Measurements from ENCODE around the gene FNIP2.
"Not testable (repeated sequence)": the region's sequence is repeated elsewhere in the genome, so short reads cannot be mapped to it uniquely, and the experiment has no call there.

The FNIP2 gene

GRCh38 chr4:158875455-158875854 lies 106.6 kb downstream of the FNIP2 start:
- no peak for DNase-seq

- DNase-seq: no peak
Observed at GRCh38 chr4:158877069-158877468, 108.2 kb downstream of the FNIP2 start.

- not testable (repeated sequence) for DNase-seq
Observed at GRCh38 chr4:158882142-158882541, 113.3 kb downstream of the FNIP2 start.

DNA sequence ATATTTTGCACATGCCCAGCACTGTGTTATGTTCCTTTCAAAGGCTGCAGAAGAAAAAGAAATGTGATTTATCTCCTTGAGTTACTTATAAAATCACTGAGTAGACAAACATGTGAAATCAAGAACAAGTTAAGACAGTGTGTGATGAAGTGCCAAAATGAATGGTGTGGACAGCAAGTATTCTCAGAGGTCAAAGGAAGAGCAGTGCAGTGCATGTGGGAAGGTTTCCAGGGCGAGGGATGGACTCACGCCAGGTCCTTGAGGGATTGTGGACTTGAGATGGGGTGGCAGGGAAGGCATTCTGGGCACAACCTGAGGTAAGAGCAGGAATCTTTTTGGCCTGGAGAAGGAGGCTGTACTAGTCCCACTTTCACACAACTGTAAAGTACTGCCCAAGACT lies 115.5 kb downstream of the FNIP2 start:
- no peak for DNase-seq

DNA sequence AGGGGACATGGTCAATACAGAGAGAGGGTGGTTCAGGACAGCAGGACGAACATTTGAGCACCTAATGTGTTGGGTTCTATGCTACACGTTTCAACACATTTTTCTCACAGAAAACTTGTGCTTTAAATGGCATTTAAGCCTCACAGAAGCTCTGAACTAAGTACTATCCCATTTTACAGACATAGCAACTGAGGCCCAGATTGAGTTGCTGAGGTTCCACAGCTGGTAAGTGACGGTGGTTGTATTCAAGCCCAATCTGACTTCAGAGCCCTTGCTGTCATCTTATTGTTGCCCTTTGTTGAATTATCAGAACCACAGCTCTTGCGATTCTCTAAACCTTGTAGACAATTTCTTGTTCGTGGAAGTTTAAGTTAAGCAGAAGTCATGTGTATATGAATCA lies 116.7 kb downstream of the FNIP2 start:
- DNase-seq: no peak

DNA sequence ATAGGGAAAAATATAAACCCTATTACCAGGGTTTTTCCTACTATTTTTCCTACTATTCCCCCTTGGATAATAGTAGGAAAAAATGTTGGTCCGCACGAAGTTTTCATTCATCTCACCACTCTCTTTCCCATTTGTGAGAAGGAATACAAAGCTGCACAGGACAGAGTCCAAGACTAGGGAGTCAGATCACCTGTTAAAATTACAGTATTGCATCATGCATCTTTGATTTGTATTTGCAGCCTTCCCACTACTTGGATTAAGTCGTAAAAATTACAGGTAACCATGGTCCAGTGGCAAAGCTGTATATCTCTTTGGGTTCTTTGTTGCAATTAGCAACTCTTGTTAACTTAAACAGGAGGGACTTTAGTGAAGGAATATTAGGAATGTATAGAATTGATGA lies 121.5 kb downstream of the FNIP2 start:
- no peak for DNase-seq

- no peak for DNase-seq
Observed at GRCh38 chr4:158891256-158891655, 122.4 kb downstream of the FNIP2 start.

DNA sequence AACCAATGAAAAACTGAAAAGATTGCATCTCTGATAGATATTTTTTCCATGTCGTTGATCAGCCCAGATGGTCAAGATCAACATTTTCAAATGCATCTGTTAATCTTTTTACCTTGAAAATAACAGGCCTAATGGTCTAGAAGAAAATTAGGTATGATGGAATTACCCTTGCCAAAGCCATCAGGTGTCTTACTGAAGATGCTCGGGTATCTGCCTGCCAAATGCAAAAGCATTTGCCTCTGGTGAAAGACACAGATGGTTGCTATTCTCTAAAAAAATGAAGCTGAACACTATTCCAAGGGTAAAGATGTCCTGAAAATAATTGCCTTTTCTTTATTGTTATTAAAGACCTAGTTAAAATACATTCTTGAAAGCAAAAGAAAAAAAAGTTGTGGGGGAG lies 126.0 kb downstream of the FNIP2 start:
- DNase-seq: no peak

DNA sequence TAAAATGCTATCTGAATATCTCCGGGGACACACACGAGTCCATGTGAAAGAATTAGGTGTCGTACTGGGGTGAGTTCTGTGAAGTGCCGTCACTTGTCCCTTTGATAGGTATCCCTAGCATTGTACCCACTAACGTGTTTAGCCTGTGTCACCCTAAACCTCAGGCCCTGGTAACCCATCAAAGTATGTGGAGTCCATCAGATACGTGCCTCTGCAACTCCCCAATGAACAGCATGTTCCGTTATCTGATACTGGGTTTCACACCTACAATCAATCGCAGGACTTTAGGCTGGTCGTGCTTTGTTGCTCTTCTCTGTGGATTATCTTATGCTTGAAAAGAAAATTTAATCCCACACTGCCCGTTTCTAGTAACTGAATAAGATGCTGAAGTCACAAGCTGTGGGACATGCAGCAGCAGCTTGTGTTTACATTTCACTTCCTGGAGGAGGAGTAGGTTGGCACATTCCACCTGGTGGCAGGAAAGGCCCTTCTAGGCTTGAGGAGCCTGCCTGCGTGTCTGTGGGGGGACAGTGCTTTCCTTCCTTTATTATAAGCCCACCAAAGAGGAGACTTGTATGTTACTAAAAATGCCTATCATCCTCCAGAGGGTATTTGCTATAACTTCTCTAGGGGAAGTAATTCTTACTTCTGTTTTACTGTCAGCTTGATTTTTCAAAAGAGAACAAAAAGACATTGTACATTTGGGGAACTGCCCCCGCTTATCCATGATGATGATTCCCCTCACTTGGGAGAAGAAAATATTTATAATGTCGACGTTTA lies 127.2 kb downstream of the FNIP2 start:
- DNase-seq: no peak

DNA sequence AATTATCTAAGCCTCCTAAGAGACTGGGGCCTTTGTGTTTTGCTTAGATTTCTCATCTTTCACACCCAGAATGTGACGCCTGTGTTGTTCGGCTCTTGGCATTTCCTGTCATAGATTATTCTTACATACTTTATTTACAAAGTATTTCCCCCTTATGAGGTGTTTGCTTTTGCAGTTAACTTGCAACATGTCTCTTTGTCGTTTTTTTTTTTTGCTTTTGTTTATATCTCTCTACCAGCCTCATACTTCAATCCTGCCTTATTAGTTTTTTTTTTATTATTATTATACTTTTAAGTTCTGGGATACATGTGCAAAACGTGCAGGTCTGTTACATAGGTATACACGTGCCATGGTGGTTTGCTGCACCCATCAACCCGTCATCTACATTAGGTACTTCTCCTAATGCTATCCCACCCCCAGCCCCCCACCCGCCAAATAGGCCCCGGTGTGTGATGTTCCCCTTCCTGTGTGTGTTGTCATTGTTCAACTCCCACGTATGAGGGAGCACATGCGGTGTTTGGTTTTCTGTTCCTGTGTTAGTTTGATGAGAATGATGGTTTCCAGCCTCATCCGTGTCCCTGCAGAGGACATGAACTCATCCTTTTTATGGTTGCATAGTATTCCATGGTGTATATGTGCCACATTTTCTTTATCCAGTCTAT lies 127.9 kb downstream of the FNIP2 start:
- DNase-seq: not testable (repeated sequence)

GRCh38 chr4:158900408-158900807 lies 131.6 kb downstream of the FNIP2 start:
- DNase-seq: not testable (repeated sequence)

DNA sequence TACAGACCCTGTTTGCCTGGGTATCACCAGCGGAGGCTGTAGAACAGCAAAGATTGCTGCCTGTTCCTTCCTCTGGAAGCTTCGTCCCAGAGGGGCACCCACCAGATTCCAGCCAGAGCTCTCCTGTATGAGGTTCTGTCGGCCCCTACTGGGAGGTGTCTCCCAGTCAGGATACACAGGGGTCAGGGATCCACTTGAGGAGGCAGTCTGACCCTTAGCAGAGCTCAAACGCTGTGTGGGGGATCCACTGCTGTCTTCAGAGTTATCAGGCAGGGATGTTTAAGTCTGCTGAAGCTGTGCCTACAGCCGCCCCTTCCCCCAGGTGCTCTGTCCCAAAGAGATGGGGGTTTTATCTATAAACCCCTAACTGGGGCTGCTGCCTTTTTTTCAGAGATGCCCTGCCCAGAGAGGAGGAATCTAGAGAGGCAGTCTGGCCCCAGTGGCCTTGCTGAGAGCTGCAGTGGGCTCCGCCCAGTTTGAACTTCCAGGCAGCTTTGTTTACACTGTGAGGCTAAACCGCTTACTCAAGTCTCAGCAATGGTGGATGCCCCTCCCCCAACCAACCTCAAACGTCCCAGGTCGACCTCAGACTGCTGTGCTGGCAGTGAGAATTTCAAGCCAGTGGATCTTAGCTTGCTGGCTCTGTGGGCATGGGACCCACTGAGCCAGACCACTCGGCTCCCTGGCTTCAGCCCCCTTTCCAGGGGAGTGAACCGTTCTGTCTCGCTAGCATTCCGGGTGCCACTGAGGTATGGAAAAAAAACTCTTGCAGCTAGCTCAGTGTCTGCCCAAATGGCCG lies 133.7 kb downstream of the FNIP2 start:
- DNase-seq: not testable (repeated sequence)

GRCh38 chr4:158903079-158903456 lies 134.2 kb downstream of the FNIP2 start:
- DNase-seq: no peak

- no peak for DNase-seq
Observed at GRCh38 chr4:158903472-158904043, 134.7 kb downstream of the FNIP2 start.

- no peak for DNase-seq
Observed at GRCh38 chr4:158904815-158905214, 136.0 kb downstream of the FNIP2 start.

DNA sequence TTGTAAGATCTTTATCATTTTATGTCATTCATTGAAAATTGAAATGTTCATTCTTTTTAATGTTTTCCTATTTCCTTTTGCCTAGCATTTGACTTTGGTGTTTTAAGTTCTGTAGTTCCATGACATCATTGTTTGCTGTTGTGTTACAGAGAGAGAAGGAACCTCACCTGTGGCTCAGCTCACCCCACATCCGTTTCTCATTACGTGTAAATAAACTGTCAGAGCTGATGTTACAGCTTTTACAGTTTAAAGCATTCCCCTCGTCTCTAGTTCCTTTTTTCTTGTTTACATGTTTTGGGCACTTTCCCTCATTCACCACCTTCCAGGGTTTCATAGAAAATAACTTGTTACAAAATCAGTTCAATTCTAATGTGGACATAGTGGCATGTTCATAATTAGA lies 137.2 kb downstream of the FNIP2 start:
- no peak for DNase-seq

DNA sequence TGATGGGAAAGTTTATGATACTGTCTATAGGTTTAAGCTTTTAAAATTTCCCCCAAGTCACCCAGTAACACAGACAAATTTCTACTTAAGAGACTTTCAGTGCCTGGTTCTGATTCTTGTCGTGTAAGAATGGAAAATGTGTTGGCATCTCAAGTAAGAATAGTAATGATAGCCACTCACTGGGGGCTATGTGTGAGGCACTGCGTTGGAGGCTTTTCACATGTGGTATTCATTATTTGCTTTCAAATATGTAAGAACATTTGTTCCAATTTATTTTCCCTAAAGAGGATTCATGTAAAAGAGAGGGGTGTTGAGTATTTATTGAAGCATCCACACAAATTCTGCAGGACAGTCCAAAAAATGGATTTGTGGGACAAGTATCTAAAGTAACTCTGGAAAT lies 143.6 kb downstream of the FNIP2 start:
- DNase-seq: no peak

DNA sequence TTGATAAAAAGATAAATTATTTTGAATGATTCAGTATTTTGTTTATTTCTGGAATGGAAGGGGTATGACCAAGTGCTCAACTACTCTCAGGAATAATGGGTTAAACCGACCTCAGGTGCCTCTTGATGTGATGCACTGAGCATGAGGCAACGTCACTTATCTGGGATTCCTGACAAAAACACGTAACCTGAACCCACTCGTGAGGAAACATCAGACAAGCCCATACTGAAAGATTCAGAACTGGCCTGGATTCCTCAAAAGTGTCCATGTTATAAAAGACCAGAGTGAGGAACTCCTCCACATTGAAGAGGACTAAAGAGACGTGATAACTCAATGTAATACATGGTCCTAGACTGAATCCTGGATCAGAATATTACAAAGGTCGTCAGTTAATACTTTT lies 144.0 kb downstream of the FNIP2 start:
- DNase-seq: no peak

DNA sequence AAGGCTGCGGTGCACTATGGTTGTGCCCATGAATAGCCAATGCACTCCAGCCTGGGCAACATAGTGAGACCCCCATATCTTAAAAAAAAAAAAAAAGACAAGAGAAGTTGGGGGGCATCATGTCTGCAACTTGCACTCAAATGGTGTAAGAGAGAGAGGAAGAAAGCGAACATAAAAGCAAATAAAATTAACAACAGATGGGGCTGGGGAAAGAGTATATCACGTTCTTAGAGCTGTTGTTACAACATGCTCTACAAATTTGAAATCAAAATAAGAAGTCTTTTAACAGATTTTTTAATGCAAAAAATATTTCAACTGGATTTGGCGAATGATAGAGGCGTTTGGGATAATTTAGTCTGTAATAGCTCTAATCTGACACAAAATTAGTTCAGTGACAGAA lies 144.9 kb downstream of the FNIP2 start:
- DNase-seq: no peak

- DNase-seq: no peak
Observed at GRCh38 chr4:158914218-158914617, 145.4 kb downstream of the FNIP2 start.

GRCh38 chr4:158915683-158916241 lies 146.9 kb downstream of the FNIP2 start:
- DNase-seq: no peak

DNA sequence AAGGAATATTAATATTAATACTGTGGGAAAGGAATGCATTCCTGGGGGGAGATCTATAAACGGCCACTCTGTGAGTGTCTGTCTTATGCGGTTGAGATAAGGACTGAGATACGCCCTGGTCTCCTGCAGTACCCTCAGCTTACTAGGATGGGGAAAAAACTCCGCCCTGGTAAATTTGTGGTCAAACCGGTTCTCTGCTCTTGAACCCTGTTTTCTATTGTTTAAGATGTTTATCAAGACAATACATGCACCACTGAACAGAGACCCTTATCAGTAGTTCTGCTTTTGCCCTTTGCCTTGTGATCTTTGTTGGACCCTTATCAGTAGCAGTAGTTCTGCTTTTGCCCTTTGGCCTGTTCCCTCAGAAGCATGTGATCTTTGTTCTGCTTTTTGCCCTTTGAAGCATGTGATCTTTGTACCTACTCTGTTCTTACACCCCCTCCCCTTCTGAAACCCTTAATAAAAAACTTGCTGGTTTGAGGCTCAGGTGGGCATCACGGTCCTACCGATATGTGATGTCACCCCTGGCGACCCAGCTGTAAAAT lies 151.7 kb downstream of the FNIP2 start:
- not testable (repeated sequence) for DNase-seq

DNA sequence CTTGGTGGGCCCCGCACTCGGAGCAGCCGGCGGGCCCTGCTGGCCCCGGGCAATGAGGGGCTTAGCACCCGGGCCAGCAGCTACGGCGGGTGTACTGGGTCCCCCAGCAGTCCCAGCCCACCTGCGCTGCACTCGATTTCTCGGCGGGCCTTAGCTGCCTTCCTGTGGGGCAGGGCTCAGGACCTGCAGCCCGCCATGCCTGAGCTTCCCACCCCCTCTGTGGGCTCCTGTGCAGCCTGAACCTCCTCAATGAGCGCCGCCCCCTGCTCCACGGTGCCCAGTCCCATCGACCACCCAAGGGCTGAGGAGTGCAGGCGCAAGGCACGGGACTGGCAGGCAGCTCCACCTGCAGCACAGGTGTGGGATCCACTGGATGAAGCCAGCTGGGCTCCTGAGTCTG lies 158.9 kb downstream of the FNIP2 start:
- DNase-seq: not testable (repeated sequence)

Measured in effector CD4-positive, alpha-beta T cell (primary cell).